HEK293 (cell line): ENCODE results near the gene TSPYL2.

Source experiments
- SP2 ChIP-seq: fragments of 450-650 bp; formaldehyde crosslinking; IDR thresholded peaks from 2 replicates; pipeline ENCODE4 v1.5.1; 2016; ENCODE audit warnings: missing biosample characterization, missing genetic modification characterization
- ZNF10 ChIP-seq: fragments of 450-650 bp; formaldehyde crosslinking; IDR thresholded peaks from 2 replicates; pipeline ENCODE4 v1.5.1; 2017; ENCODE audit warnings: missing biosample characterization, missing genetic modification characterization
- ZNF140 ChIP-seq: fragments of 450-650 bp; formaldehyde crosslinking; IDR thresholded peaks from 2 replicates; pipeline ENCODE4 v1.5.1; 2016; ENCODE audit warnings: missing biosample characterization, missing genetic modification characterization
- ZNF2 ChIP-seq: fragments of 450-650 bp; formaldehyde crosslinking; IDR thresholded peaks from 2 replicates; pipeline ENCODE4 v1.5.1; 2016; ENCODE audit warnings: missing biosample characterization, missing genetic modification characterization
- ZNF266 ChIP-seq: fragments of 450-650 bp; formaldehyde crosslinking; IDR thresholded peaks from 2 replicates; pipeline ENCODE4 v1.5.1; 2016; ENCODE audit warnings: missing biosample characterization, missing genetic modification characterization, low read depth
- TF ChIP-seq, protein P1 (sequence below): fragments of 450-650 bp; formaldehyde crosslinking; IDR thresholded peaks from 2 replicates; pipeline ENCODE4 v1.5.1; 2017; ENCODE audit warnings: missing biosample characterization, mild to moderate bottlenecking, missing genetic modification characterization, moderate library complexity
- TF ChIP-seq, protein P2 (sequence below): fragments of 450-650 bp; formaldehyde crosslinking; IDR thresholded peaks from 2 replicates; pipeline ENCODE4 v1.5.1; 2016; ENCODE audit warnings: missing biosample characterization, missing genetic modification characterization
- TF ChIP-seq, protein P3 (sequence below): fragments of 450-650 bp; formaldehyde crosslinking; IDR thresholded peaks from 2 replicates; pipeline ENCODE4 v1.5.1; 2016; ENCODE audit warnings: missing biosample characterization, missing genetic modification characterization, low read depth
- TF ChIP-seq, protein P4 (sequence below): fragments of 450-650 bp; formaldehyde crosslinking; IDR thresholded peaks from 2 replicates; pipeline ENCODE4 v1.5.1; 2016; ENCODE audit warnings: missing biosample characterization, missing genetic modification characterization
- TF ChIP-seq, protein P5 (sequence below): fragments of 450-650 bp; formaldehyde crosslinking; IDR thresholded peaks from 2 replicates; pipeline ENCODE4 v1.5.1; 2016; ENCODE audit warnings: missing biosample characterization, missing genetic modification characterization
- TF ChIP-seq, protein P6 (sequence below): sonication (generic); formaldehyde crosslinking; IDR thresholded peaks from 2 replicates; pipeline ENCODE4 v1.8.1; 2022; ENCODE audit warnings: mild to moderate bottlenecking, moderate library complexity, missing genetic modification reagents

DNA sequence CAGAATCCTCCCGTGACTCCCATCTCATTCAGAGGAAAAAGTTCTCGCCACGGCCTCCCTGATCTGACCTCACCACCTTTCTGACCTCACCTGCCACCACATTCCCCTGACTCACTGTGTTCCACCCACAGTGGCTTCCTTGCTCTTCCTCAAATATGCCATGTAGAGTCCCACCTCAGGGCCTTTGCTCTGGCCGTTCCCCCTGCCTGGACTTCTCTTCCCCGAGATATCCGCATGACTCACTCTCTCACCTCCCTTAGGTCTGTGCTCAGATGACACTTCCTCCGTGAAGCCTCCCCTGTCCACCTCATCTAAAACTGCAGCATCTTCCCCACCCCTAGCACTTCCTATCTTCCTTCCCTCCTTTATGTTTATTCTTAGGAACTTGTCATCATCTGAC lies 7.2 kb upstream of the TSPYL2 start:
- TF ChIP-seq, protein P1, sequence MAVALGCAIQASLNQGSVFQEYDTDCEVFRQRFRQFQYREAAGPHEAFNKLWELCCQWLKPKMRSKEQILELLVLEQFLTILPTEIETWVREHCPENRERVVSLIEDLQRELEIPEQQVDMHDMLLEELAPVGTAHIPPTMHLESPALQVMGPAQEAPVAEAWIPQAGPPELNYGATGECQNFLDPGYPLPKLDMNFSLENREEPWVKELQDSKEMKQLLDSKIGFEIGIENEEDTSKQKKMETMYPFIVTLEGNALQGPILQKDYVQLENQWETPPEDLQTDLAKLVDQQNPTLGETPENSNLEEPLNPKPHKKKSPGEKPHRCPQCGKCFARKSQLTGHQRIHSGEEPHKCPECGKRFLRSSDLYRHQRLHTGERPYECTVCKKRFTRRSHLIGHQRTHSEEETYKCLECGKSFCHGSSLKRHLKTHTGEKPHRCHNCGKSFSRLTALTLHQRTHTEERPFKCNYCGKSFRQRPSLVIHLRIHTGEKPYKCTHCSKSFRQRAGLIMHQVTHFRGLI (tag by site-specific recombination), result no peak
- TF ChIP-seq, protein P2, sequence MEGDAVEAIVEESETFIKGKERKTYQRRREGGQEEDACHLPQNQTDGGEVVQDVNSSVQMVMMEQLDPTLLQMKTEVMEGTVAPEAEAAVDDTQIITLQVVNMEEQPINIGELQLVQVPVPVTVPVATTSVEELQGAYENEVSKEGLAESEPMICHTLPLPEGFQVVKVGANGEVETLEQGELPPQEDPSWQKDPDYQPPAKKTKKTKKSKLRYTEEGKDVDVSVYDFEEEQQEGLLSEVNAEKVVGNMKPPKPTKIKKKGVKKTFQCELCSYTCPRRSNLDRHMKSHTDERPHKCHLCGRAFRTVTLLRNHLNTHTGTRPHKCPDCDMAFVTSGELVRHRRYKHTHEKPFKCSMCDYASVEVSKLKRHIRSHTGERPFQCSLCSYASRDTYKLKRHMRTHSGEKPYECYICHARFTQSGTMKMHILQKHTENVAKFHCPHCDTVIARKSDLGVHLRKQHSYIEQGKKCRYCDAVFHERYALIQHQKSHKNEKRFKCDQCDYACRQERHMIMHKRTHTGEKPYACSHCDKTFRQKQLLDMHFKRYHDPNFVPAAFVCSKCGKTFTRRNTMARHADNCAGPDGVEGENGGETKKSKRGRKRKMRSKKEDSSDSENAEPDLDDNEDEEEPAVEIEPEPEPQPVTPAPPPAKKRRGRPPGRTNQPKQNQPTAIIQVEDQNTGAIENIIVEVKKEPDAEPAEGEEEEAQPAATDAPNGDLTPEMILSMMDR (tag by site-specific recombination), result no peak
- 0 out of 2 replicates have a peak, but pooled peaks have one; percentile 6 for TF ChIP-seq SP2 (tag by site-specific recombination)
- TF ChIP-seq, protein P3, sequence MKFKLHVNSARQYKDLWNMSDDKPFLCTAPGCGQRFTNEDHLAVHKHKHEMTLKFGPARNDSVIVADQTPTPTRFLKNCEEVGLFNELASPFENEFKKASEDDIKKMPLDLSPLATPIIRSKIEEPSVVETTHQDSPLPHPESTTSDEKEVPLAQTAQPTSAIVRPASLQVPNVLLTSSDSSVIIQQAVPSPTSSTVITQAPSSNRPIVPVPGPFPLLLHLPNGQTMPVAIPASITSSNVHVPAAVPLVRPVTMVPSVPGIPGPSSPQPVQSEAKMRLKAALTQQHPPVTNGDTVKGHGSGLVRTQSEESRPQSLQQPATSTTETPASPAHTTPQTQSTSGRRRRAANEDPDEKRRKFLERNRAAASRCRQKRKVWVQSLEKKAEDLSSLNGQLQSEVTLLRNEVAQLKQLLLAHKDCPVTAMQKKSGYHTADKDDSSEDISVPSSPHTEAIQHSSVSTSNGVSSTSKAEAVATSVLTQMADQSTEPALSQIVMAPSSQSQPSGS (tag by site-specific recombination), result no peak
- no peak for TF ChIP-seq ZNF2 (tag by site-specific recombination)
- no peak for TF ChIP-seq ZNF140 (tag by site-specific recombination)
- TF ChIP-seq, protein P4, sequence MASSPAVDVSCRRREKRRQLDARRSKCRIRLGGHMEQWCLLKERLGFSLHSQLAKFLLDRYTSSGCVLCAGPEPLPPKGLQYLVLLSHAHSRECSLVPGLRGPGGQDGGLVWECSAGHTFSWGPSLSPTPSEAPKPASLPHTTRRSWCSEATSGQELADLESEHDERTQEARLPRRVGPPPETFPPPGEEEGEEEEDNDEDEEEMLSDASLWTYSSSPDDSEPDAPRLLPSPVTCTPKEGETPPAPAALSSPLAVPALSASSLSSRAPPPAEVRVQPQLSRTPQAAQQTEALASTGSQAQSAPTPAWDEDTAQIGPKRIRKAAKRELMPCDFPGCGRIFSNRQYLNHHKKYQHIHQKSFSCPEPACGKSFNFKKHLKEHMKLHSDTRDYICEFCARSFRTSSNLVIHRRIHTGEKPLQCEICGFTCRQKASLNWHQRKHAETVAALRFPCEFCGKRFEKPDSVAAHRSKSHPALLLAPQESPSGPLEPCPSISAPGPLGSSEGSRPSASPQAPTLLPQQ (tag by site-specific recombination), result no peak
- no peak for TF ChIP-seq ZNF266 (tag by site-specific recombination)
- TF ChIP-seq ZNF10 (tag by site-specific recombination), result no peak
- TF ChIP-seq, protein P5, sequence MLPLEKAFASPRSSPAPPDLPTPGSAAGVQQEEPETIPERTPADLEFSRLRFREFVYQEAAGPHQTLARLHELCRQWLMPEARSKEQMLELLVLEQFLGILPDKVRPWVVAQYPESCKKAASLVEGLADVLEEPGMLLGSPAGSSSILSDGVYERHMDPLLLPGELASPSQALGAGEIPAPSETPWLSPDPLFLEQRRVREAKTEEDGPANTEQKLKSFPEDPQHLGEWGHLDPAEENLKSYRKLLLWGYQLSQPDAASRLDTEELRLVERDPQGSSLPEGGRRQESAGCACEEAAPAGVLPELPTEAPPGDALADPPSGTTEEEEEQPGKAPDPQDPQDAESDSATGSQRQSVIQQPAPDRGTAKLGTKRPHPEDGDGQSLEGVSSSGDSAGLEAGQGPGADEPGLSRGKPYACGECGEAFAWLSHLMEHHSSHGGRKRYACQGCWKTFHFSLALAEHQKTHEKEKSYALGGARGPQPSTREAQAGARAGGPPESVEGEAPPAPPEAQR (tag by site-specific recombination), result no peak
- TF ChIP-seq, protein P6, sequence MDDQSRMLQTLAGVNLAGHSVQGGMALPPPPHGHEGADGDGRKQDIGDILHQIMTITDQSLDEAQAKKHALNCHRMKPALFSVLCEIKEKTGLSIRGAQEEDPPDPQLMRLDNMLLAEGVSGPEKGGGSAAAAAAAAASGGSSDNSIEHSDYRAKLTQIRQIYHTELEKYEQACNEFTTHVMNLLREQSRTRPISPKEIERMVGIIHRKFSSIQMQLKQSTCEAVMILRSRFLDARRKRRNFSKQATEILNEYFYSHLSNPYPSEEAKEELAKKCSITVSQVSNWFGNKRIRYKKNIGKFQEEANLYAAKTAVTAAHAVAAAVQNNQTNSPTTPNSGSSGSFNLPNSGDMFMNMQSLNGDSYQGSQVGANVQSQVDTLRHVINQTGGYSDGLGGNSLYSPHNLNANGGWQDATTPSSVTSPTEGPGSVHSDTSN (CRISPR knock-in tag), result no peak
